Measurements from ENCODE around the gene ZDHHC14. TPM values are rescaled to one million over a fixed set of nuclear protein-coding genes. Genes with fewer than 3 reads are reported as not detected.

ZDHHC14 gene
- total RNA-seq, 1 donor from 2014 or later, result 5.1 TPM

DNA sequence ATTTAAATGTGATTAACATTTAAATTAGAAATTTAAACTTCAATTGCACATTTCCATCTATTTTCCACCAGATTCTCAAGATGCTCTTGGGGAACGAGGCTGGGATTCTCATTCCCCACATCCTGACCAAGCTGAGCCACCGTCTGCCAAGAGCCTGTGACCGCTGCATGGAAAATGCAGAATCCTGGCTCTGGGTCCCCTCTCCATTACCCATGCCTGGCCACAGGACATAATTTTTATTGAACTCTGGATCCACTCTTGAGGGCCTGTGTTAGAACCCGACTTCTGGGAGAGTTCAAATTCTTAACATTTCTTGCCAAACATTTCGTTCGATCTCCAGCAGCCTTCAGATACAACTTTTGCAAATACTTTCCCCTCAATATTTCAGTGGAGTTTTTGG is 240.4 kb downstream of the ZDHHC14 start:
- Mint-ChIP-seq H3K27me3 (ENCODE audit: unreplicated experiment) (no peaks in the 10 kb centered on the region), H3K9me3 (ENCODE audit: unreplicated experiment) (no peaks in the 10 kb centered on the region), H3K4me1 (ENCODE audit: low read depth, unreplicated experiment) (no peaks in the 10 kb centered on the region), H3K4me3 (ENCODE audit: unreplicated experiment) (no peak overlapping the region), H3K36me3 (ENCODE audit: unreplicated experiment) (no peaks in the 10 kb centered on the region), H3K27ac (ENCODE audit: unreplicated experiment) (no peak overlapping the region)
- DNase-seq, result no peak
- TF ChIP-seq, protein P1, sequence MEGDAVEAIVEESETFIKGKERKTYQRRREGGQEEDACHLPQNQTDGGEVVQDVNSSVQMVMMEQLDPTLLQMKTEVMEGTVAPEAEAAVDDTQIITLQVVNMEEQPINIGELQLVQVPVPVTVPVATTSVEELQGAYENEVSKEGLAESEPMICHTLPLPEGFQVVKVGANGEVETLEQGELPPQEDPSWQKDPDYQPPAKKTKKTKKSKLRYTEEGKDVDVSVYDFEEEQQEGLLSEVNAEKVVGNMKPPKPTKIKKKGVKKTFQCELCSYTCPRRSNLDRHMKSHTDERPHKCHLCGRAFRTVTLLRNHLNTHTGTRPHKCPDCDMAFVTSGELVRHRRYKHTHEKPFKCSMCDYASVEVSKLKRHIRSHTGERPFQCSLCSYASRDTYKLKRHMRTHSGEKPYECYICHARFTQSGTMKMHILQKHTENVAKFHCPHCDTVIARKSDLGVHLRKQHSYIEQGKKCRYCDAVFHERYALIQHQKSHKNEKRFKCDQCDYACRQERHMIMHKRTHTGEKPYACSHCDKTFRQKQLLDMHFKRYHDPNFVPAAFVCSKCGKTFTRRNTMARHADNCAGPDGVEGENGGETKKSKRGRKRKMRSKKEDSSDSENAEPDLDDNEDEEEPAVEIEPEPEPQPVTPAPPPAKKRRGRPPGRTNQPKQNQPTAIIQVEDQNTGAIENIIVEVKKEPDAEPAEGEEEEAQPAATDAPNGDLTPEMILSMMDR (IDR thresholded peaks at IDR 0.05; ENCODE audit: partially characterized antibody, unreplicated experiment), result no peak

DNA sequence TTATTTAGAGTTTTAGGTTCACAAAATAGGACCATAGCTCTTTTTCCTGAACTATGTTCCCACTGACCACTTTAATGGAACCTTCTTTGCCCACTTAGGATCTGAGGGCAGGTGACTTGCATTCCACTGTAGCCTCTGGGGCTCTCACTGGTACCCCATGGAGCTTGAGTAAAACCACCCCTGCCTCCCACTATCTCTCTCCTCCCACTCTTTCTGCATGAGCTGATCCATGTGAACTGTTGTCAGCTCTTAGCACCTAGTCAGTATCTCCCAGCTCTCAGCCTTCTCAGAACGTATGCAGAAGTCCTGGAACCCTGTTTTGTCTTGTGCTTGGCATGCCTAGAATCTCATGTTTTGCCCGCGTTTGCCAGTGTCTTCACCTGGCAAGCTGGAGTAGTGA is 241.4 kb downstream of the ZDHHC14 start:
- no peak for DNase-seq
- TF ChIP-seq, protein P1 (IDR thresholded peaks at IDR 0.05; ENCODE audit: partially characterized antibody, unreplicated experiment), result no peak
- no peak overlapping the region for H3K27ac Mint-ChIP-seq (ENCODE audit: unreplicated experiment)
- no peaks in the 10 kb centered on the region for H3K36me3 Mint-ChIP-seq (ENCODE audit: unreplicated experiment)
- H3K9me3 Mint-ChIP-seq (ENCODE audit: unreplicated experiment), result no peaks in the 10 kb centered on the region
- no peak overlapping the region for H3K4me3 Mint-ChIP-seq (ENCODE audit: unreplicated experiment)
- no peaks in the 10 kb centered on the region for H3K4me1 Mint-ChIP-seq (ENCODE audit: low read depth, unreplicated experiment)
- H3K27me3 Mint-ChIP-seq (ENCODE audit: unreplicated experiment), result no peaks in the 10 kb centered on the region

DNA sequence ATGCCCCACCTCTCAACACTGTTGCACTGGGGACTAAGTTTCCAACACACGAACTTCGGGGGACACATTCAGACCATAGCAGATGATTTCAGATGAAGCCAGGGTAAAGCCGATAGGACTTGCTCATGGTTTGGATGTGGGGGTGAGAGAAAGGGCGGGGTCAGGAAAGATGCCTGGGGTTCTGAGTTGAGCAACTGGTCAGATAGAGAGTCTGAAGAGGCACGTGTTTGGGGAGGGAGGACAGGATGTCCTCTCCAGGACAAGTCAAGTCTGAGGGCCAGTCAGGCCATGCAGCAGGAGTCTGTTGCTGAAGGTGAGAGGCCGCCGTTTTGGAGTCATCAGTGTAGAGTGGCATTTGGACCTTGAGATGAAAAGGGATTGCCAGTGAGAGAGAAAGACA is 244.1 kb downstream of the ZDHHC14 start:
- H3K27ac Mint-ChIP-seq (ENCODE audit: unreplicated experiment), result no peak overlapping the region
- no peaks in the 10 kb centered on the region for H3K36me3 Mint-ChIP-seq (ENCODE audit: unreplicated experiment)
- no peaks in the 10 kb centered on the region for H3K4me1 Mint-ChIP-seq (ENCODE audit: low read depth, unreplicated experiment)
- TF ChIP-seq, protein P1 (IDR thresholded peaks at IDR 0.05; ENCODE audit: partially characterized antibody, unreplicated experiment), result no peak
- no peak overlapping the region for H3K4me3 Mint-ChIP-seq (ENCODE audit: unreplicated experiment)
- no peaks in the 10 kb centered on the region for H3K27me3 Mint-ChIP-seq (ENCODE audit: unreplicated experiment)
- H3K9me3 Mint-ChIP-seq (ENCODE audit: unreplicated experiment), result no peaks in the 10 kb centered on the region
- DNase-seq, result no peak

- H3K4me3 Mint-ChIP-seq (ENCODE audit: unreplicated experiment), result no peak overlapping the region
- H3K27me3 Mint-ChIP-seq (ENCODE audit: unreplicated experiment), result no peaks in the 10 kb centered on the region
- no peaks in the 10 kb centered on the region for H3K4me1 Mint-ChIP-seq (ENCODE audit: low read depth, unreplicated experiment)
- DNase-seq, result no peak
- H3K9me3 Mint-ChIP-seq (ENCODE audit: unreplicated experiment), result no peaks in the 10 kb centered on the region
- H3K27ac Mint-ChIP-seq (ENCODE audit: unreplicated experiment), result no peak overlapping the region
- TF ChIP-seq, protein P1 (IDR thresholded peaks at IDR 0.05; ENCODE audit: partially characterized antibody, unreplicated experiment), result no peak
- H3K36me3 Mint-ChIP-seq (ENCODE audit: unreplicated experiment), result no peaks in the 10 kb centered on the region
These were observed 244.8 kb downstream of the ZDHHC14 start for GRCh38 chr6:157625764-157626163.

GRCh38 chr6:157627195-157627966 is 246.4 kb downstream of the ZDHHC14 start:
- Mint-ChIP-seq H3K9me3 (ENCODE audit: unreplicated experiment) (no peaks in the 10 kb centered on the region), H3K27ac (ENCODE audit: unreplicated experiment) (no peak overlapping the region), H3K4me3 (ENCODE audit: unreplicated experiment) (no peak overlapping the region), H3K36me3 (ENCODE audit: unreplicated experiment) (no peaks in the 10 kb centered on the region), H3K27me3 (ENCODE audit: unreplicated experiment) (no peaks in the 10 kb centered on the region), H3K4me1 (ENCODE audit: low read depth, unreplicated experiment) (no peaks in the 10 kb centered on the region)
- TF ChIP-seq, protein P1 (IDR thresholded peaks at IDR 0.05; ENCODE audit: partially characterized antibody, unreplicated experiment), result no peak
- no peak for DNase-seq

Measured in glutamatergic neuron (in vitro differentiated cells).